T-helper 22 cell (primary cell): ENCODE data around the gene TIGD2.
A peak's percentile ranks its signal among the peaks of the same experiment; 100 is the strongest.

Source experiments
- DNase-seq: peaks from one replicate; pipeline ENCODE4 v3.0.0-alpha.2; 2020; ENCODE audit warnings: low read depth

The TIGD2 gene

GRCh38 chr4:89110986-89111832 lies at the start of gene TIGD2:
Gene TIGD2 (plus strand): TSS chr4:89111533. CDS start chr4:89112975, 1,442 bp downstream.
- peak; percentile 78 for DNase-seq

GRCh38 chr4:89064848-89065247 lies 46.5 kb upstream of the TIGD2 start:
- DNase-seq: no peak

GRCh38 chr4:89067417-89067816 lies 43.9 kb upstream of the TIGD2 start:
- DNase-seq: no peak

GRCh38 chr4:89069481-89069880 lies 41.9 kb upstream of the TIGD2 start:
- no peak for DNase-seq

- no peak for DNase-seq
These were observed 41.3 kb upstream of the TIGD2 start for GRCh38 chr4:89070041-89070440.

GRCh38 chr4:89071311-89071710 lies 40.0 kb upstream of the TIGD2 start:
- DNase-seq: no peak

GRCh38 chr4:89072921-89073320 lies 38.4 kb upstream of the TIGD2 start:
- no peak for DNase-seq

- DNase-seq: no peak
These were observed 33.6 kb upstream of the TIGD2 start for GRCh38 chr4:89077761-89078160.

GRCh38 chr4:89078300-89078699 lies 33.0 kb upstream of the TIGD2 start:
- DNase-seq: no peak

- no peak for DNase-seq
These were observed 12.3 kb upstream of the TIGD2 start for GRCh38 chr4:89099034-89099433.

GRCh38 chr4:89099471-89099870 lies 11.9 kb upstream of the TIGD2 start:
- DNase-seq: no peak

- DNase-seq: no peak
These were observed 10.5 kb upstream of the TIGD2 start for GRCh38 chr4:89100853-89101252.

GRCh38 chr4:89101256-89102161 lies 9.8 kb upstream of the TIGD2 start:
- no peak for DNase-seq

- DNase-seq: no peak
These were observed 5.6 kb upstream of the TIGD2 start for GRCh38 chr4:89105726-89106125.

GRCh38 chr4:89108091-89108490 lies 3.2 kb upstream of the TIGD2 start:
- no peak for DNase-seq

GRCh38 chr4:89109841-89110540 lies 1.3 kb upstream of the TIGD2 start:
- no peak for DNase-seq

GRCh38 chr4:89110541-89110985 lies 770 bp upstream of the TIGD2 start:
- no peak for DNase-seq

- DNase-seq: no peak
These were observed 665 bp downstream of the TIGD2 start for GRCh38 chr4:89111833-89112563.

GRCh38 chr4:89113415-89113814 lies 2.1 kb downstream of the TIGD2 start:
- DNase-seq: no peak

GRCh38 chr4:89114100-89114499 lies 2.8 kb downstream of the TIGD2 start:
- no peak for DNase-seq

- DNase-seq: no peak
These were observed 5.8 kb downstream of the TIGD2 start for GRCh38 chr4:89117115-89117514.

- DNase-seq: no peak
These were observed 7.8 kb downstream of the TIGD2 start for GRCh38 chr4:89119166-89119565.
